NCI-H1105 (cell line): ENCODE results near the gene OTX1.

Source experiments
- DNase-seq: peaks from one replicate; lab custom pipeline; 2025; lab: John Stamatoyannopoulos, UW

Gene OTX1

DNA sequence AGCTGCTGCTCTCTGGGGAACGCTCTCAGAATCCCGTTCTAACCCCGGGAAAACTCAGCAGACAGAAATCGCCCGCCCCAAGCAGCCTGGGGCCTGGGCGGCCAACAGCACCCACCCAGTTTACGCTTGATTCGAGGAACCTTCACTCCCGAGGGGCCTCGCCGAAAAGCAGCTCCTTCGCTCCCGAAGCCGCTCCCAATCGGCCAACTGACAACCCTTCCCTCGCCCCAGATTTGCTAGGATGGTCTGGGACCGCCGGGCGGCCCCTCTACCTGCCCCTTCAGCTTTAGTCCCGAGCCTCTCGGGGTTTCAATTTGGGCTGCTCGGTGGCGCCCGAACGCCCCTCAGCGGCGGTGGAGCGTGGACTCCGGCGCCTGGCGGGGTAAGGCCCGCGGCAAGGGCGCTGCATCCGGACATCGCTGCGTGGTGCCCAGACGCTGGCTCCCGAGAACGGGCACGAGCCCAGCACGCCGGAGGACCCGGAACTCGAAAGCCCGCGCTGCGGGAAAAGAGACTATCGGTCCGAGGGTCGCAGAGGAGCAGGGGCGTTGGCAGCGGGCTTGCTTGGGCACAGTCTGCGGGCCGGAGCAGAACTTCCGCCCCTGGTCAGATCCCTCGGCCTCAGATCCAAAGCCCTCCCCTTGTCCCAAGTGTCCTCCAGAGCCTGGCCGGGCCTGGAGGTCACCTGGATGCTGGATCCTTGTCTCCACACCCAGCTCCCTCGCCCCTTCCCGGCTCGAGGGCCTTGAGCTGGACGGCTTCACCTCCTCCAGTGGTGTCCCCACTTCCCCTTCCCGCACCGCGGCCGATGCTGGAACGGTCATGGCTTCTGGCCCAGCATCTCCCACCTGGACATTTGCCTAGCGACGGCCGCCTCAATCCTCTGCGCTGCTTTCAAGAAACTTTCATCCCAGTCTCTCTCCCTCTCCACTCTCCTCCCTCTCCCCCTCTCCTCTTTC lies 3.0 kb upstream of the OTX1 start:
- no peak for DNase-seq

DNA sequence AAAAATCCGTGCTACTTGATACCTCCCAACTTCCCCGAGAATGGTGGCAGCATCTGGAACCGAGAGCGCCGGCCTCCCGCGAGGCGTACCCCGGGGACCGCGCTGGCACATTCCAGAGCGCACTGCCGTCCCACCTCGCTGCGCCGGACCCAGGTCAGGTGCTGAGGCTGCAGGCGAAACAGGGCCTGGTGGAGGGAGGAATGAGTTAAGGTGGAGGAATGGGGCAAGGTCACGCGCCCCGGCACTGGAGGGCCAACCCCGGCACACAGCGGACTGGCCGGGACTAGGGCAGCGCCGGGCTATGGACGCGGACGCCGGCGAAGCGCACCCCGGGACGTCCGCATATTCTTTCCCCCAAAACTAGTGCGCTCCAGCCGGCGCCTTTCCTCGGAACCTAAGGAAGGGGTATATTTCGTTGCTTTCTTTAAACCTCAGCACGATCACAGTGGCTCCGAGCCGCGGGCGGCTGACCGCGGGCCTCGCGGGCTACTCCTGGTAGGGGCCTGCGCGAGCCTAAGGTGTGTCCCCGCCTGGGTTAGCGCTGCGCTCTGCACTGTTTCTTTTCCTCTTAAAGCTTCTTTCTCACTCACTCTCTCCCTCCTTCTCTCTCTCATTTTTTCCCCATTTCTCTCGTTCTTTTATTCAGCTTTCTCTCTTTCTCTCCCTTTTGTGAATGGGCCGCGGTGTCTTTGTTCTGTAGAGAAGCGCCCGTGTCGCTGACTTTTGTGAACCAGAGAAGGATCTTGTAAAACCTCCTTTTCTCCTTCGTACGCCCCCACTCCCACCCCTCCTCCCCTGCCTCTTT lies 2.1 kb upstream of the OTX1 start:
- no peak for DNase-seq

DNA sequence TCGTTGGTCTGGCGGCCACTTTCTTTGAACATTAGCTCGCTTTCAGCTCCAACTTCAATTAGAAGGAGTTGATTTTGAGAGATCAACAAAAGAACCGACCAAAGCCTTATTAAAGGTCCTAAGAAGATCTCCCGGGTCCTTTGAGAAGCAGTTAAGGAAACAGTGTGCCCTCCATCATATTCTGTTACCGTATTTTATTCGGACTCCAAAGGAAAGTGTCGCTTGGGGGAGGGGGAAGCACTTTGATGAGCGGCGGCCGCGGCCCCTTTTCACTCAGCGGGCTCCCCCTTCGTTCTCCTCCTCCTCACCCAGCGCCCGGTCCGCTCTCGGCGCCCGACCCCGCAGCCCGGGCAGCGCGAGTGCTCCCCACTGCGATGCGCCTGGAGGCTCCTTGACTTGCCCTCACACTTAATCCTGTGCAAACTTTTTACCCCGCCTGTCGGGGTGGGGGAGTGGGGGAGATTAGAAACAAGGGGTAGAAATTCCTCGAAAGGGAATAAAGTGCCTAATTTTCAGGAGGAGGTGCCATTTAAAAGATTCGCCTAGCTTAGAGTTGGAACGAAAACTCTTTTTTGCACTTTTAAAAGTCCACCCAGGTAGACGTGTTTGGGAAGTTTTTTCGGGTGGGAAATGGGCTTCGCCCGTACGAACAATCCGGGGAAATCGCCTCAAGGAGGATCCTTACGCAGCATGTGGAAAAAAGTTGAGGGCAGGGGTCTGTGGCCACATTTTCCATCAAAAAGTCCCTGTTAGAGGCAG lies 1.2 kb upstream of the OTX1 start:
- DNase-seq = no peak

DNA sequence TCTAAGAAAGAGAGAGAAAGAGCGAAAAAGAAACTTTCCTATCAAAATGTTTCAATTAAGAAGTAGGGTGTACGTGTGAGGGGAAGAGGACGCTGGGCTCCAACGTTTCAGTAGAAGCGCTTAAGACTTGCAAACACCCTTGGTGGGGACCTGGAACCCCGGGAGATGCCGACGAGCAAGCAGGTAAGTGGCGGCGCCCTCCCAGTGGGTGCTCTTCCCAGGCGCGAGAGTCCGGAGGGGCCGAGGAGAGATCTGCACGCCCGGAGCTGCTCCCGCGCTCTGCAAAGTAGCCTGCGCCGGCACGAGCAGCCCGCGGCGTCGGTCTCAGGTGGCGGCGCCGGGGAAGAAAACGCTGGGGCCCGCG lies 678 bp upstream of the OTX1 start:
- peak; percentile 66 for DNase-seq

DNA sequence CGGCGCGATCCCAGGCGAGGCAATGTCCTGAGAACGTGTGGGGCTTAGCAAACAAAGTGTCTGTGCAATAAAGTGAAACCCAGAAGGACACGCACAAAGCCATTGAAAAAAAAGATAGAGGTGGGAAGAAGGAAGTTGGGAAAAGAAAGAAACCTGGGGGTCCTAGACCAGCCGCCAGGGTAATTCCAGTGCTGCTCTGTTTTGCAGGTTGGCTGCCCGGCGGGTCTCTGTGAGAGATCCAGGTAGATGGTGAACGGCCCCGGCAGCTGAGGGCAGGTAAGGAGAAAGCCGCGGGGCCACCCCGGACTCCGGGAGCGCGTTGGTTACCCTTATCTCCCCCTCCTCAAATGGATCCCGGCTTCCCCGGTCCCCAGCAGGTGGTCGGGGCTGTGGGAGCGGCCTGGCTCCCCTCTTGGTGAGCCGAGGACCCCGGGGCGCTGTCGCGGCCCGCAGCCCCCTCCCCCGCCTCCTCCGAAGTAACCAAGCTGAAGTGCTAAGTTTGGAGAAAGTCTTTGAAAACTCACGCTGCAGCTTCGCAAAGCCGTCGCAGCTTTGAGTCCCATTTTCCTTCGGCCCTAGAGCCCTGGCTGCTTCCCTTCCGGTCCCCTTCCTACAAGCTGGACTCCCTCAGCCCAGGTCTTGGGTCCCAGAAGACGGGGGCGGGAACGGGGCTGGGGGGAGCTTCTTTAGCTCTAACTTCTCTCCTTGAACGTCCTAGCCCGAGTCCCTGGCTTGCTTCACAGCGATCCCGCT lies 588 bp downstream of the OTX1 start:
- DNase-seq = no peak

DNA sequence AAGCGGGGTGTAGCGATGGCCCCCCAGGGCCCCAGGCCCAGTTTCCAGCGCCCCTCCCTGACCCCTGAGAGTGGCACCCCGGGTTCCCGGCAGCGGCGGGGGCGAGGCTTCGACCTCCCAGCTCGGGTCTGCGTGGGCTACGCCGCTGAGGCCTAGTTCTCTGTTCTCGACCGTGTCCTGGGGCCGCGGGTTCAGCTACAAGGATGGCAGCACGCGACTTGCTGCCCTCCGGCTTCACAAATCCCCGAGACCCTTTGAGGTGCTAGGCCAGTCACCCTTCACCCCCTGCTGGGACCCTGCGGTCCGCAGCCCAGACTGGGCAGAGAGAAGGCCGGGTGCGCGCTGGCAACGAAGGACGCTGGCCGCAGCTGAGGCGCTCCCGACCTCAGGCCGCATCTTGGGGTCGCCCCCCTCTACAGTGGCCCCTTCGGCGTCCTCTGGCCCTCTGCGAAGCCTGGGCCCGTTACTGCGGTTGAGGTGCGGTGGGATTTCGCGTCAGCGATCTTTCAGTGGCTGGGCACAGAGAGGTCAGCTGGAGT lies 1.2 kb downstream of the OTX1 start:
- DNase-seq = no peak

DNA sequence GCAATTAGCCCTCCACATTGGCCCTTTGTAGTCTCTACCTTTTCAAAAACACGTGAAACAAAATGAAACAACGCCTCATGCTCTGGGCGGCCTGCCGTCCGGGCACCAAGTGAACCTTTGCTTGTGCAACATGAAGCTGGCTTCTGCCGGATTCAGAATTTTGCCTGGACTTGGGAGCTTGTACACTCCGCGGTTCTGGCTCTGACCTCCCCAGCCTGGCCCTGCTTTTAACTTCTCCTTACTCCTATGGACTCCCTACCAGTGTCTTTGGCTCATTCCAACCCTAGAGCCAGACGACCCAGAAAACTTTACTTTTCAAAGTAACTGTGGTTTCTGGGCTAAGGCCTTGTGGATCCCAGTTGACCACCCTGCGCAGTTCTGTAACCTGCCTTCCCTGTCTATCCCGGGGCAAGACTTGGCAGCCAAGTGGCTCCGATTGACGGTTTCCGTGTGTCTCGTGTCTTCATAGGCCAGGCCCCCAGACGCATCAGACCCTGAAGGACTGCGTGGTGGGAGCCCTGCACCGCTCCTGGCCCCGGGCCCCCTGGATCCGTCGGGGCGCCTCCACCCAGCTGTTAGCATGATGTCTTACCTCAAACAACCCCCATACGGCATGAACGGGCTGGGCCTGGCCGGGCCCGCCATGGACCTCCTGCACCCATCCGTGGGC lies 1.9 kb downstream of the OTX1 start:
- no peak for DNase-seq

DNA sequence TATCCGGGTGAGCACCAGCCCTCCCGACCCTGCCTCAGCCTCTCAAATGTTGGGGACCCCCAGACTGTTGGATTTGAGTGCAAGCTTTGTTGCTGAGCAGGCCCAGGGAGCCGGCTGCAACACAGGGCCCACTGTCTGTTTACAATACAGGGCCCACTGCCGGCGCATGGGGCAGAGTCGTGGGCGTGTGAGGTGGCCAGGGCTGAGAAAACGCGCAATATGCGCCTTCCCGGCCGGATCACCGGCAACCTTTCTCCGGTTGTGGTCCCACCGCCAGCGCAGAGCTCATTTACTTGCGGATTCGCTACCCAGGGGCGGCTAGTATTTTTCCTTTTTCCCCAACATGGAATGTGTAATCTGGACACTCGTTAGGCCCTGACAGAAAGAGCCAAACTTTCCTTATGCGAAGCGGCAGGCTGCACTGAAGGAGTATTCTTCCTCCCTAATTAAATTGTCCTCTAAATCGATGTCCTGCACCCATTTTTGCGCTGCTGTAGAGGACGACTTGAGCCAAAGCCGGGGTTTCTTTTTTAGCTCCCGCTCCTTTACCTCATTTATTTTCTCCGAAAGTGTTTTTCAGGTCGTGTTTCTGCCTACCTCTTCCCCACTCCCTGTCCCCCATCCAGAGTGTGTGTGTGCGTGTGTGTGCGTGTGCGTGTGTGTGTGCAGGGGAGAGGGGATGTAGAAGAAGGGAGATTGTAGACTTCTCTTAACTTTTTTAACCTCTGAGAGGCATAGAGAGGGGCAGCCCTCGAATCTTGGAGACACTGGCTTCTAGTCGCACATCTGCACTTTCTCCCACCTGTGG lies 2.7 kb downstream of the OTX1 start:
- DNase-seq = no peak

DNA sequence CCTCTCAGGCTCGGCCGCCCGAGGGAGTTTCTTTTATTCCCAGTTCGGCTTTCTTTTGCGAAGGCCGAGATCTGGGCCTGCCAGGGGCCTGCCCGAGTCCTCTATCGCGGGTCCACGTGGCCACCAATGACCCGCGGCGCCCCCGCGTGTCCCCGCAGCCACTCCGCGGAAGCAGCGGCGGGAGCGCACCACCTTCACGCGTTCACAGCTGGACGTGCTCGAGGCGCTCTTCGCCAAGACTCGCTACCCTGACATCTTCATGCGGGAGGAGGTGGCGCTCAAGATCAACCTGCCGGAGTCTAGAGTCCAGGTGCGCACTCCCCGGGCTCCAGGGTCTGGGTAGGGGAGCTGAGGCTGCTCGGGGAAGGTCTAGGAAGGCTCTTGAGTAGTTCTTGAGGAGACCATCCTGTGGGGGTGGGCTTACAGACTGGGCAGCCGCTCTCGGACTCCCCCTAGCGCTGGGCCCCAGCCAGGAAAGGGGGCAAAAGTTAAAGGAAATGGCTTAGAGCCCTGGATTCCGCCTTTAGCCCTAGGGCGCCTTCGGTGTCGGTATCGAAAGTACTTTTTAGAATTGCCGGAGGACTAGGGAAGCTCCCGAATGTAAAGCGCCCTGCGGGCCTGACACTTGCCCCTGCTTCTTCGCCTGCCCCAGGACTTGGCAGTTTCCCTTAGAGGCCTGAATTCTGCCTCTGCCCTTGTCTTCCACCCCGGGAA lies 3.4 kb downstream of the OTX1 start:
- no peak for DNase-seq

DNA sequence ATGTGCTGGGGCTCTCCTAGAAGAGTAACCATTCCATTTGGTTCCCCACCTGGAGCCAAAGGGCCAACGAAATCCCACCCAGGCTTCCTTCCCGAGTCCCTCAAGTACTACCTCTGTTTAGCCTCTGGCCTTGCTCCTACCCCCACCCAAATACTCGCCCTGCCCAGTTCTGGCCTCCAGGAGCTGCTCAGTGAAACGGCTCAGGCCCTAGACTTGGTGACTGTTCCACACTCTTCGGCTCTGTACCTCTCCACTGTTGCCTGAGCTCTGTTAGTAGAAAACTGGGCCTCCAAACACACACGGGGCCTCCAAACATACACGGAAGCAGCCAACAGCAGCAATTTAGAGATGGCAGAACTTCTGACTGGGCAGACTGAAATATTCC lies 4.2 kb downstream of the OTX1 start:
- no peak for DNase-seq

DNA sequence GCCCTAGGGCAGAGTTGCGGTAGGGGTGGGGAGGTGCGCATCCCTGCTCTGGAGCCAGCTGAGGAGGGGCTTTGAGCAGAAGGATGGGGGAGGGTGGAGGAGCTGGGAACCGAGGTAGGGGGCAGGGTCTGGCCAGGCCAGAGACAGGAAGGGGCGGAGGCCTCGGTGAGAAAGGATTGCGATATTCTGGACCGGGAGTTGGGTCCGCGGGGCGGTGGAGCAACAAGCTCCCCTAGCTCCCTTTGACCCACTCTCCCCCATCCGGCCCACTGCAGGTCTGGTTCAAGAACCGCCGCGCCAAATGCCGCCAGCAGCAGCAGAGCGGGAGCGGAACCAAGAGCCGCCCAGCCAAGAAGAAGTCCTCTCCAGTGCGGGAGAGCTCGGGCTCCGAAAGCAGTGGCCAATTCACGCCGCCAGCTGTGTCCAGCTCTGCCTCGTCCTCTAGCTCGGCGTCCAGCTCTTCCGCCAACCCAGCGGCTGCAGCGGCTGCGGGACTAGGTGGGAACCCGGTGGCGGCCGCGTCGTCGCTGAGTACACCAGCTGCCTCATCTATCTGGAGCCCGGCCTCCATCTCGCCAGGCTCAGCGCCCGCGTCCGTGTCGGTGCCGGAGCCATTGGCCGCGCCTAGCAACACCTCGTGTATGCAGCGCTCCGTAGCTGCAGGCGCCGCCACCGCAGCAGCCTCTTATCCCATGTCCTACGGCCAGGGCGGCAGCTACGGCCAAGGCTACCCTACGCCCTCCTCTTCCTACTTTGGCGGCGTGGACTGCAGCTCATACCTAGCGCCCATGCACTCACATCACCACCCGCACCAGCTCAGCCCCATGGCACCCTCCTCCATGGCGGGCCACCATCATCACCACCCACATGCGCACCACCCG lies 4.8 kb downstream of the OTX1 start:
- DNase-seq = no peak

DNA sequence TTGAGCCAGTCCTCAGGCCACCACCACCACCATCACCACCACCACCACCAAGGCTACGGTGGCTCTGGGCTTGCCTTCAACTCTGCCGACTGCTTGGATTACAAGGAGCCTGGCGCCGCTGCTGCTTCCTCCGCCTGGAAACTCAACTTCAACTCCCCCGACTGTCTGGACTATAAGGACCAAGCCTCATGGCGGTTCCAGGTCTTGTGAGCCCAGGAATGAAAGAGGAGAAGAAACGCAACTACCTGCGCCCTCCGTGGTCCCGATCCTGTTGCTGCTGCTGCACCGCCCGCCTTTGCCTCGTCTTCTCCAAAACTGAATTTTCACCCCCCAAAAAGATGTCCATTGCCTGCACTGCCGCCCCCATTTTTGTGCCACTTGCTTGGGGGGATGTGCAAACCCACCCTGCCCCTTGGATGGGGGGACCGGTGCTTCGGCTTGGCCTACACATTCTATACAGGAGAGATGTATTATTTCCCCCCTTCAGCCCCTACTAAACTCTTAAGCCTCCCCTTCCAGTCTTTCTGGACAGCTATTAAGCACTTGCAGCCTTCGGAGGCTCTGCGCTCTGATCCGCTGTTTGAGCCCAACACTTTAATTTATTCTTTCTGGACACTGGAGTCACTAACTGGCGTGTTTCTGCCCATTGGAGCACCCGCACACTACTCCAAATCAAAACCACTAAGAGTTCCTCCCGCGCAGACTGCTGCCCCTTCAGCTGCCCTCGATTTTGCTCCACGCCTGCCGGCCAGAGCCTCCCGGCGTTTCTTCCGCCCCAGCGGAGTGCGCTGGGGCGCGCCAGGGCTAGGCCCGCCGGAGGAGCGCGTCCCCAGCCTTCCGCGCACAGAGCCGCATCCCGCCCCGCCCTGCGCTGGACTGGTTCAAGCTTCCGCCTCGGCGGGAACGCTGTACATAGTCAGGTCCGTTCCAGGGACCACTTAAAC lies 5.7 kb downstream of the OTX1 start:
- no peak for DNase-seq

DNA sequence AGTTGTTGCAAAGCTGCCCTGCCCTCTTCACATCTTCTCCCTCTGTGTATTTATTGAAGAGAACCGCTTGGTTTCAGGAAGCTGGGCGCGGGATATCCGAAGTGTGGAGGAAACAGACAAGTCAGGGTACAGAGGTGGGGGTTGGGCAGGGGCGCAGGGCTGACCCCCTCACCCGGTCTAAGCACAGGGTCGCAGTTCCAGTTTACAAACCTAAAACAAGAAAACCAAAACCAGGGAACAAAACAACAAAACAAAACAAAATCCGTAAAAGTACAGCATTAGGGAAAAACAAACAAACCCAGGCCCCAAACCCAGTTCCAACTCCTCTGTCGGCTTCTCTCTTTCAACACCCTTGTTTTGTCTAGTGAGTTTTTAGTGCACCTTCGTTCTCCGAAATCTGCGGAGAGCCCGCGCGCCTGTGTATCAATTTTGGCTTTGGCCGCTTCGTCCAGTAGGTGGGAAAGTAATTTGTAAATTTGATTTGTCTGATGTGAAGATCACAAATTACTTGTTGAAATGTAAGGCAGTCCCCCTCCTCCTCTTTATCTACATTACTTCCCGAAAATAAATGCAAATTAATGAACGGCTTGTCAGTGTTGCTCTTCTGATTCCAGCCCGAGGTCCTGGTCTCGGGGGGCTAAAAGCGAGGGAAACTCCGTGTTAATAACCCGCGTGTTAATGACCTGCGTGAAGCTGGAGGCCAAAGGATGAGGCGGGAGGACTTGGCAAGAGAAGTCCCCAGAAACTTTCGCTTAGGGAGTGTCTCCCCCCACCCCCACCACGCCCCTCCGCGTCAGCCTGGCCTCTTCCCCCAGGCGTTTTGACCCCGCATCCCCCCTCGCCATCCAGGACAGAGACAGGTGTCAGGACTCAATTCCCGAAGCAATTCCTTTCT lies 6.9 kb downstream of the OTX1 start:
- no peak for DNase-seq

DNA sequence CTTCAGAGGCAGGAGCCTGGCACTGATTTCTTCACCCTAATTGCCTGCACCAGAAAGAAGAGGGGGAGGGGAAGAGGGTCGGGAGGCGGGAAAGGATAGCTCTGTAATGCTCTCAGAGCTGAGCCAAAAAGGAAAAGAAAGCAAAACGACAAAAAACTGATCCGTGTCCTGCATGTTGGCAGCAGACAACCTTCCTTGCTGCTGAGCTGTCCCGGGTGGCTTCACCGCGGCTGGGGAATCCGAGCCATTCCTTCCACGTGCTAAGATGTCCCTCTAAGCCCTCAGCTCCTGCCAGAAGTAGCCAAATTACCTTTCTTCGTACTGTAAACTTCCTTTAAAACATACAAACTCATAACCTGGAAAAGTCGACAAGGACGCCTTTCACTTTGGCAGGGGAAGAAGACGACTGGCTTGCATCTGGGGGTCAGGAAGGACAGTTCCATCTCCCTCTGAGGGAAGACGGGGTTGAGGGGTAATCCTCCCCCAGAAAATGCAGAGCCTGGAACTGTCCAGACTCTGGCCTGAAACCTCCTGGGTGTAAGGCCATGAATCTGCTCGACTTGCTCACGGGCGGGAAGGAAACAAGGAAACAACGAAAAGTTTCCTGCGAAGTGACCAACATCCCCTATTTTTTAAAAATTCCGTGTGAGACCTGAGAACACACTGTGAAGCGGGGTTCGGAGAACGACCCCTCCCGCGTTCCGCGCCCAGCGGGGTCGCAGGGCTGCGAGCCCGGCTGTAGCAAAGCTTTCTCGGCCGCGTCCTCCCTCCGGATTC lies 7.7 kb downstream of the OTX1 start:
- no peak for DNase-seq
